GM19467 (cell line): Measurements from ENCODE around the gene HPS4.
"Not testable (repeated sequence)": the region's sequence is repeated elsewhere in the genome, so short reads cannot be mapped to it uniquely, and the experiment has no call there.

Experiments used
- ATAC-seq: cut with Tn5 transposase; IDR thresholded peaks from one replicate; pipeline ENCODE4 v1.9.1; 2021; ENCODE audit warnings: mild to moderate bottlenecking, moderate library complexity; ENCODE audit not compliant: unreplicated experiment

HPS4 gene

GRCh38 chr22:26483439-26484359 lies at the start of gene HPS4, which contains the start of gene SRRD:
Gene HPS4, minus strand, starts transcription at chr22:26483783. Its CDS starts 2,021 bp downstream, at chr22:26481762.
Gene SRRD, plus strand, starts transcription at chr22:26483877. Its CDS starts 14 bp downstream, at chr22:26483891.
- ATAC-seq, result peak; percentile 50

- ATAC-seq, result no peak
These were observed 45.8 kb upstream of the HPS4 start for GRCh38 chr22:26529345-26529744.

GRCh38 chr22:26528518-26528917 lies 44.9 kb upstream of the HPS4 start:
- ATAC-seq, result not testable (repeated sequence)

- no peak for ATAC-seq
These were observed 44.2 kb upstream of the HPS4 start for GRCh38 chr22:26527574-26528465.

GRCh38 chr22:26527167-26527566 lies 43.6 kb upstream of the HPS4 start:
- ATAC-seq, result no peak

- no peak for ATAC-seq
These were observed 42.5 kb upstream of the HPS4 start for GRCh38 chr22:26525946-26526564.

- ATAC-seq, result no peak
These were observed 41.3 kb upstream of the HPS4 start for GRCh38 chr22:26524870-26525269.

- ATAC-seq, result no peak
These were observed 39.0 kb upstream of the HPS4 start for GRCh38 chr22:26522592-26522991.

- ATAC-seq, result no peak
These were observed 38.4 kb upstream of the HPS4 start for GRCh38 chr22:26522012-26522411.

- ATAC-seq, result no peak
These were observed 33.8 kb upstream of the HPS4 start for GRCh38 chr22:26517429-26517828.

GRCh38 chr22:26516503-26516902 lies 32.9 kb upstream of the HPS4 start:
- no peak for ATAC-seq

GRCh38 chr22:26515931-26516330 lies 32.3 kb upstream of the HPS4 start:
- ATAC-seq, result no peak

- no peak for ATAC-seq
These were observed 31.0 kb upstream of the HPS4 start for GRCh38 chr22:26514419-26515161.

GRCh38 chr22:26513838-26514237 lies 30.3 kb upstream of the HPS4 start:
- no peak for ATAC-seq

GRCh38 chr22:26512149-26512793 lies 28.7 kb upstream of the HPS4 start, which contains the start of gene TFIP11:
Gene TFIP11, minus strand, starts transcription at chr22:26512473. Its CDS starts 2,201 bp downstream, at chr22:26510272.
- peak; percentile 85 for ATAC-seq

- ATAC-seq, result no peak
These were observed 24.6 kb upstream of the HPS4 start for GRCh38 chr22:26508148-26508547.

- ATAC-seq, result no peak
These were observed 20.2 kb upstream of the HPS4 start for GRCh38 chr22:26503758-26504157.

- ATAC-seq, result no peak
These were observed 19.3 kb upstream of the HPS4 start for GRCh38 chr22:26502688-26503561.

- ATAC-seq, result no peak
These were observed 18.4 kb upstream of the HPS4 start for GRCh38 chr22:26501996-26502395.
